NOMO-1 (cell line): Measurements from ENCODE around the gene SMAD2.
"Not testable (repeated sequence)": the region's sequence is repeated elsewhere in the genome, so short reads cannot be mapped to it uniquely, and the experiment has no call there.

ENCODE experiments used
- DNase-seq, 2 experiments: peaks; one replicate each; lab custom pipeline; 2025; ENCODE audit not compliant: unreplicated experiment in 2 of 2; lab: John Stamatoyannopoulos, UW

The SMAD2 gene

DNA sequence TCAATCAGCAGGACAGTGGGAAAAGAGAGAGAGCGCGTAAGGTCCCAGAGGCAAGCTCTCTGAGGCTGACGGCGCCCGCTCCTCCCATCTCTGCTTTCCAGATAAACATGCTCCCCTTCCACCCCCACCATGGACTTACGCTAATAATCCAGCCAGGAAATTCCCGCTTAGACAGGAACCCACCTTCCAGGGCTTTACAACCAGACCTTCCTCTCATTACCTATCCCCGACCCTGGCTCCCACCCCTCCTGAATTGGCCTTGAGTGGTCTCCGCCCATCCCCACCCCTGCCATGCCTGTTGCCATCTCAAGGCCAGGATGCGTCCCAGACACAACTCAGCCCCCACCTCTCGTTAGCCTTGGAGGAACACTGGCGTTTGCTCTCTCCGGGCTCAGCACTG is 131.1 kb downstream of the SMAD2 start:
- DNase-seq = no peak

DNA sequence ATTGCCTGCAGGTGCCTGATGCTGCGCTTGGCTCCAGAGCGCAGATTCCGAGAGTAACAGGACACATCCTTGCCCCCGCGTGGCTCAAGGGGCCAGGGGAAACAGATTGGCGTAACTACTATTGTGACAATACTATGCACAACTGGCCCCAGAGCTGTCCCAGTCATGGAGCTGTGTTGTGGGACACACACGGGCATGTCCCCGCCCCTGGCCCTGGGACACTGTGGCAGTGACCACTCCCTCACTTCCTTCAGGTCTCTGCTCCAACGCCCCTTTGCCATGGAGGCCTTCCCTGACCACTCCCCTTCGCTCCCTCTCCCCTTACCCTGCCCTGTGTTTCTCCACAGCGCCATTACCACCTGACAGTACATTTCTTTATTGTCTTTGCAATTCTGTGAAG is 132.1 kb downstream of the SMAD2 start:
- DNase-seq = no peak

DNA sequence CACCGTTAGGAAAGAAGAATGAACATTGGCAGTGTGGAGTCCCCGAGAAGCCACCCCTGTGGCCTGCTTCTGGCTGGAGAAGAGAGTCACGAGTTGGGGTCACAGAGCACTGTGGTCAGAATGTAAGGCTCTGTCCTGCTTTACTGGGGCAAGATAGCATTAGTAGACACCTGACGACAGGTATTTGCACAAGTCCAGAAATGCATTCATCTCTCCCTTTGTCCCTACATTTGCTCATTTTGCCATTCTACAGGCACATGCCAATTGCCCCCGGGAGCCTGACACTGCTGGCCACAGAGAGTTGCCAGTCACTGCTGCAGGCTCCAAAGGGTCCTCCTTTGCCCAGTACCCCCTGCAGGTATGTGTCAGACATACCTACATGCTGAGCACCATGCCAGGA is 133.3 kb downstream of the SMAD2 start:
- DNase-seq = no peak

DNA sequence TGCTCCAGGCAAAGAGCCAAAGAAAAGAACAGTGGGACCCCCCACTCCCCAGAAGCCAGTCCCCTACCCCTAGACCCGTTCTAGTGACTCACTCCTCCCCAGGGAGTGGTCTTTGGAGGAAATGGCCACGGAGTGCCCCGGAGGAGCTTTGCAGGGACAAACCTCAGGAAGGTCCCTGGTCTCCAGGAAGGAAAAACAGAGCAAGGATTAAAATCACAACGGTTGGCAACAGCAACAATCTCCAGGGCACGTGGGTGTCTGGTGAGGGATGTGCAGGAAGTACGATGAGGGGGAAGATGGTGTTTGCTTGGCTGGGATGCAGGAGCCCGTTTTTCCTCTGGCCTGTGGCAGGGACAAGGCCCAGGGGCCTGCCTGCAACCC is 135.0 kb downstream of the SMAD2 start:
- no peak for DNase-seq

DNA sequence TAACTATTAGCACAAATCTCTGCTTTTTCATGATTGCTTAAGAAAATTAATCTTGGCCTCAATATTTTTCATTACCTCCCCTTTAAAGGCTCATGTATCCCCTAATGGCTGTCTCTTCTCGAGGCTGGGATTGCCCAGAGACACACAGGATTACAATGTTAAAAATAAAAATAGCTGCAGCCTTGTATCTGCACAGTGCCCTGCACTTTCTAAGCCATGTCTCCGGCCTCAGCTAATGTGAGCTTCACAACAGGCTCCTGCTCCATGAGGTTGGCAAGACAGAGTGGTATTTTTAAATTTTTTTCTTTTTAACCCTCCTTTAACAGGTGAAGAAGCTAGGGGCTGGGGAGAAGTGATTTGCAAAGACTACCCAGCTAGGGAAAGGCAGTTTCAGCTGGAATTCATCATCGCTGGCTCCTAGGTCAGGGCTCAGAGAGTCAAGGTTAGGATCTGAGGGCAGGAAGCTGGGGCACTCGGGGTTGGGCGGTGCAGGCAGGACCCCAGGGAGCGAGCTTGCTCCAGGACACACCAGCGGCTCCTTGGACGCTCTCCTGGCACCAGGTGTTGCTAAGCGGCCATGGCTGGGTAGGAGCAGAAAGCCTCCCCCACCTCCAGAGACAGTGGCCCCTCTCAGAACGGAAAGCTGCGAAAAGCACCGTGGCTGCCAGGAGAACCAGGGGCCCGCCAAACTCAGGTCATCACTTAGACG is 135.6 kb downstream of the SMAD2 start:
- DNase-seq = no peak

DNA sequence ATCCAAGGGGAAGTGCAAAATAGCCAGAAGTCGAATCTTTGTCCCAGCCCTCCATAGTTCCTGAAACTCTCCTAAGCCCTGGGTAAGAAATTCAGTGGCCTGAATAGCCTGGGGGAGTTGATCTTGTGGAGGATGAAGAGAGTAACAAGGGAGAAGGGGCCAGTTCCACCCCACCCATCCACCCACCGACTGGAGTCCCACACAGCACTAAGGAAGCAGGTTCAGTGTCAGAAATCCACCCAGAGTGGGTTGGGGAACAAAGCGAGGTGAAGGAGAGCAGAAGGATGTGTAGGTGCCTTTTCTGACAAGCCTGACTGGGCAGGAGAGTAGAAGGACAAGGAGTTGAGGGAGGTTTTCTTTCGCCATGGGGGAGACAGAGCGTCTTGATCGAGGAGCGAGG is 136.8 kb downstream of the SMAD2 start:
- no peak for DNase-seq

DNA sequence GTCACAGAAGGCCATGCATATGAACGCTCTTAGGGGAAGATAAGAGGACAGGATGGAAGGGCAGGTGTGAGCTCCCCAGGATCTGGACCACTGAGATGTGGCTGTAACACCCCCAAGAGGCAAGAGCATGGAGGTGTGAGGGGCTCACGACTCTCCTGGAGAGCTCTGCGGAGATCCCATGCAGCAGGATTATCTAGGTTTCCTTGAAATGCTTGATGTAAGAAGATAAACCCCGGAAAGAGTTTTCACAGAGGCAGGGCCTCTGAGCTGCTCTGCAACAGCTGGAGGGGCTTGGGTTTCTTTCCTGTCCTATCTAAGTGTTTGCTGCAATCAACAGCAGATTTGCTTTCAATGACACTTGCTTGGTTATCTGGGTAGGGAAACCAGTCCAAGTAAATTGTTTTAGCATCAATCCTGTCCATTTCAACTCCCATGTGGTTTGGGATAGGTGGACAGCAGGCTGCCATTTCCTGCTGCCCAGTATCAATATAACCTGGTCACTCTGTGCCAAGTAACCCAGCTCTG is 138.9 kb downstream of the SMAD2 start:
- DNase-seq = no peak

DNA sequence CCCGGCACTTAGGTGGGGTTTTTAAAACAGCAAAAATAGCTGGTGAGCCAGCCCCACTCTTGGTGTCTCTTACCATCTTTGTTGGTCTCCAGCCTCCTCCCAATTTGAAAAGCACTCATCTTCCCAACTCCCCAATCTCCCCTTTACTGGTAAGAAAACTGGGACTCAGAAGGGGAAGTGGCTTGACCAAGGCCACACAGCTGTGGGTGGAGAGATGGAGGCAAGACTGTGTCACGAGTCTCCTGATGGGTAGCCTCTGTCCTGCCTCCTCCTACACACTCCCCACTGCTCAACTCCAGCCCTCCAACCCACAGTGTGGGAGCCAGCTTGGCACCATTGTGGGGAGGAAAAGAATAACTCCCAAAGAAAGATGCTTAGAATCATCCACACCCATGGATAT is 140.4 kb downstream of the SMAD2 start:
- DNase-seq = no peak

DNA sequence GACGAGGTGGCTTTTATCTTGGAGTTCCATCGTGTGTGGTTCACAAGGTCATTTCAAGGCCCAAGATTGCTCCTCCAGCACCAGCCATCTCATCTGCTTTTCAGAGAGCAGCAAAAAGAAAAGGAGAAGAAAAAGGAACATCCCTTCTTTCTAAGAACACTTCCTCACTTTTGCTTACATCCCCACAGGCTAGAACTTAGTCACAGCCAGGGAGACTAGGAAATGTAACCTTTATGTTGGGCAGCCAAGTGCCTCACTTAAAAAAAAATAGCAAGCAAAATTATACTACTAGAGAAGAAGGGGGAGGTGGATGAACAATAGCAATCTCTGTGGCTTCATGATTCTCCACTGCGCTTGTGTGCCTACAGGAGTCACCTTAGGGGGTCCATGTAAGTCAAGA is 141.8 kb downstream of the SMAD2 start:
- no peak for DNase-seq

DNA sequence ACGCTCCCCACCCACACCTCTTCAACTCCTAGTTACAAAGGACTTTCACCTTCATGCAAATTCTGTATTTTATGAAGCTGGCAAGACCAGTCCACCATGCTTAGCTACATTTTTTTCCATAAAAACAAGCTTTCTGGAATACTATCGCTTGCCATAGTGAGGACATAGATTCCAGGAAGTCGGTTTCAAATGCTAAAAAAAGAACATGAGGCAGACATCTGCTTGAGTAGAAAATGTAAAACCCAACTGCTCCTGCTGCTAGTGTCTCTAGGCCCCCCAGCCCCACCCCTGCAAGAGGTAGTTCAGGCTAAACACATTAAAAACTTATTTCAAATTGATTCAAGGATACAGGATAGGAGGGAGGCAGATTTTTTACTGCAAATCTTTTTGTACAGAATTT is 148.9 kb downstream of the SMAD2 start:
- DNase-seq = no peak

DNA sequence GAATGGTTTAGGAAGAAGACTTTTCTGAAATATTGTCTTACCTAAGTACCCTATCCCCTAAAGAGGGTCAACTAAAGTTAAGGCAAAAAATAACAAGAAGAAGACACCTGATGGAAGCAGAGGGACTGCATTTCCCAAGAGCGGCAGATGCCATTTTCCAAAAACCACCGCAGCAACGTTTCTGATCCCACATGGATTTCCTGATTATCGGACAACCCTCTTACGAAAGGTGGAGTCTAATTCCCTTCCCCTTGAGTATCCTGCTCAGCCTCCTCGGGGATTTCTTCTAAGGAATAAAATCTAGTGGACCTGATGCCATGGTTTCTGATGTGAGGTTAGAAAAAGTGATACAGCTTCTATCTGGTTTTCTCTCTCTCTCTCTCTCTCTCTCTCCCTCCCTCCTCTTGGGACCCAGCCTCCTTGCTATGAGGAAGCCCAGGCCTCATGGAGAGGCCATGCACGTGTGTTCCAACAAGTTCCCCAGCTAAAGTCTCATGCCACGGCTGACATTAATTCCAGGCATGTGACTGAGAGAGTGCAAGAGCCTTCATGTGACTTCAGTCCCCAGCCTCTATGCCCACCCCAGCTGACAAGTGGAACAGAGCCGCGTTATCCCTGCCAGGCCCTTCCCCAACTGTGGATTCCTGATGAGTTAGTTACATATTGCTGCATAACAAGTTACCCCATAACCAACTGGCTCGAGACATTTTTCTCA is 150.3 kb downstream of the SMAD2 start:
- no peak for DNase-seq

DNA sequence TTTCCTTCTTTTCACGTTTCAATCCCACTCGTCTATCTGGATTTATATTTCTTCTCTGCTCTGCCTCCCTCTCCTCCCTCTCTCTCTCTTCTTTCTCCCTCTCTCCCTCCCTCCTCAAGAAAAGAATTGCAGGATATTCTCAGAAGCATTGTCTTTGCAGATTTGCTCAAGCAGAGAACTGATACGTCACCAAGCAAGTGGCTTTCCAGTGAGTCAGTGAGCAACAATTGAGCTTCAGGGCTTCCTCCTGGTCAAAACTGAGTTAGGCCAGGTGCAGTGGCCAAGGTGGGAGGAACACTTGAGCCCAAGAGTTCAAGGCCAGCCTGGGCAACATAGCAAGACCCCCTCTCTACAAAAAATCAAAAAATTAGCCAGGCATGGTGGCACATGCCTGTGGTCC is 151.1 kb downstream of the SMAD2 start:
- DNase-seq = no peak

DNA sequence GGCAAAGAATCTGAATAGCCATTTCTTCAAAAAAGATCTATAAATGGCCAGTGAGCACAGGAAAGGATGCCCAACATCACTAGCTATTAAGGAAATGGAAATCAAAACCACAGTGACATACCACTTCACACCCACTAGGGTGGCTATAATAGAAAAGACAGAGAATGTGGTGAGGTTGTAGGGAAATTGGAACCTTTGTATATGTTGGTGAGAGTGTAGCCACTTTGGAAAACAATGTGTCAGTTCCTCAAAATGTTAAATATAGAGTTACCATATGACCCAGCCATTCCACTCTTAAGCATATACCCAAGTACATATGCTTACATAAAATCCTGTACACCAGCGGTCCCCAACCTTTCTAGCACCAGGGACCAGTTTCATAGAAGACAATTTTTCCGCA is 152.8 kb downstream of the SMAD2 start:
- DNase-seq = no peak

DNA sequence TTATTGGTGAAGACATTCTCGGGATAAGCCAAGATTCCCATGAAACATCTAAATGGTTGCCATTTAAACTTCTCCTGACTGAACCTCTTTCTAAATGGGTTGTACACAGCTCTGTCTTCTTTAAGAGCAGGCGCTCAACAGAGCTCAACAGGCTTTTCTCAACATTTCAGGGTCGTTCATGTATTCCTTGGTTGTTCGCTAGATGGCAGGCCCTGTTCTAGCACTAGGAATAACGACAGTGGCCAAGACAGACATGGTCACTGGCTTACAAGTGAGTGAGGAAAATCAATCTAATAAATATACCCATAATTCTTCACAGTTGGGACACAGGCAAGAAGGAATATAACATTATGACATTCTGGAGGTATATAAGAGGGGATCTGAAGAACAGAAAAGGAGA is 154.5 kb downstream of the SMAD2 start:
- no peak for DNase-seq

DNA sequence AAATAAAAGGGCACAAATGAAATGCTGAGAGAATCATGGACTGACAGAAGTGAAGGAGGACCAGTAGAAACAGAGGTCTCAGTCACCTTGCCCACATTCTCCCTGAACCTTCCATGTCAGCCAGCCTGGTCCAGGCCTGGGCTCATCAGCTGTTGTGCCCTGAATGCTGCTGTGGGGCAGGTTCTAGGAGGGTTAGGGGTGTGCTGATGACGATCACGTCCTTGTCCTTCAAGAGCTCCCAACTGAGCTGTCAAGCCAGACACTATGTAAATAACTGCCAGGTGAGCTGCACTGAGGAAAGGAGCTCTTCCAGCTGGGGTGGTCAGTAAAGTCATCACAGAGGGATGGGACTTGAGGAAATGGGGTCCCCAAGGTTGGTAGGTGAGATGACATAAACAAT is 156.5 kb downstream of the SMAD2 start:
- DNase-seq = no peak

DNA sequence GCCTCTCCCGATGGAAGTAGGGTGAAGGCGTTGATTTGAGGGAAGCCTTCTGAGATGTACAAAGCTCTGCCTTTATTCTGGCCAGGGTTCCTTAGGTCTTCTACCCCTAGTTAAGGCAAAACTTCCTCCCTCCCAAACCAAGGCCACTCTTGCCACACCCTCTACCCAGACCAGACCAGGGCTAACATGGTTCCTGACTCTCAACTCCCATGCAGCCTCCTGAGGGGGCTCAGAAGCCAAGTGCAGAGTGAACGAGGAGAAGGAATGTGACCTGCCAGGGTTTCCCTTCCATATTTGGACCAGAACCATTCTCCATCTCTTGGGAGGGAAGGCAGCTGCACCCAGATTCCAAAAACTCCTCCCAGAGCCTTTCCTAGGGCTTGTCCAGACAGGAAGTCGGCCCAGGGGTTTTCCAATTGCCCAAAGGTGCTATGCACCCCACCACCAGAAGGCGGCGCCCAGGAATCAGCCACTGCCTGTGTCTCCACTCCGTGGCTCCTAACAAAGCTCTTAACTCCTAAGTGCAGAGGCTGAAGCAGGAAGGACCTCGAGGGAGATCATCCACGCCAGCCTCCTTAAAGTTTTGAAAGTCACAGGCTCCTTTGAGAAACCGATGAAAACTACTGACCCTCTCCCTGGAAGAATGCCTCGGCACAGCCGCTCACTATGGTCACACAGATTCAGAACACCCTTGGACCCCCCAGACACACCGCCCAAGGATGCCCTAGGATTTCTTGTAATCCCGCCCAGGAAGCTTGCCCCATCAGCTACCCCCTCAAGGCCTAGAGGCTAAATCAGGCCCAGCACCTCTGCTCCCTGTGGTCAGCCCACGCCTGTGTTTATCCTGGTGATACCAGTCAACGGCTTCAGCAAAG is 157.8 kb downstream of the SMAD2 start:
- peak; percentile 29 to 43 for DNase-seq

DNA sequence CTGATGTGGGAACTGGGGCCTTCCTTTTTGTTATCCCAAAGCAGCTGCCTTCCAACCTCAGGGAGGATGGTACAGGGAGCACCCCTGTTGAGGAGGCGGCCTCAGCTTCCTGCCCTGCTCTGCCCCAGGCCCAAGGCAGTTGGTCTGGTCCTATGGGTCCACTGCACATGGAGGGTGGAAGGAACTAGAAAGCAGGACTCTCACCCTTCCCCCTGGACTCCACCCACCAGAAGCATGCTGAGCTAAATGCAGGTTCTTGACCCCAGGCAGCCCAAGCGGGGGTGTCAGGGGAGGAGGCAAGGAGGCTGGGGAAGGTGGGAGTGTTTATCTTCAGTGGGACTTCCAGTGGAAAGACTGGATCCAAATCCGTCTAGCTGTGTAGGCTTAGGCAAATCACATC is 158.5 kb downstream of the SMAD2 start:
- DNase-seq = no peak

DNA sequence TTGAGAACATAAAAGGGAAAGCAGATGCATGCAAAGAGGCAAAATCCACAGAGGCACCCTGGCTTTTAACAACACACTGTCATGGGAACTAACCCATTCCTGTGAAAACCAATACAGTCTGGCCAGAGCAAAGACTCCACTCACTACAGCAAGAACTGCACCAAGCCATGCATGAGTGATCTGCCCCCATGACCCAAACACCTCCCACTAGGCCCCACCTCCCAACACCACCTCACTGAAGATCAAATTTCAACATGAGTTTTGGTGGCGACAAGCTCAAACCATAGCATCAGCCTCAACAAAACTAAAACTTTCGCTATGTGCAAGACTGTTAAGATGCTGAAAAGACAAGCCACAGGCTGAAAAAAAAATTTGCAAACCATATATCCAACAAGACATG is 162.8 kb downstream of the SMAD2 start:
- no peak for DNase-seq

DNA sequence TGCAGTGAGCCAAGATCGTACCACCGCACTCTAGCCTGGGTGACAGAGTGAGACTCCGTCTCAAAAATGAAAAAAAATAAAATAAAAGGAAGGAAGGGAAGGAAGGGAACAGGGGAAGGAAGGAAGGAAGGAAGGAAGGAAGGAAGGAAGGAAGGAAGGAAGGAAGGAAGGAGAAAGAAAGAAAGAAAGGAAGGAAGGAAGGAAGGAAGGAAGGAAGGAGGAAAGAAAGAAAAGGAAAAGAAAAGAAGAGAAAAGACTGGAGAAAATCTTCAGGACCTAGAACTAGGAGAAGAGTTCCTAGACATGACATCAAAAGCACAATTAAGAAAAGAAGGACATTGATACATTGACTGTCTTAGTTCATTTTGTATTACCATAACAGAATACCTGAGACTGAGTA is 163.3 kb downstream of the SMAD2 start:
- not testable (repeated sequence) for DNase-seq
